ENCODE measurements around the gene TANGO2.

Gene TANGO2

DNA sequence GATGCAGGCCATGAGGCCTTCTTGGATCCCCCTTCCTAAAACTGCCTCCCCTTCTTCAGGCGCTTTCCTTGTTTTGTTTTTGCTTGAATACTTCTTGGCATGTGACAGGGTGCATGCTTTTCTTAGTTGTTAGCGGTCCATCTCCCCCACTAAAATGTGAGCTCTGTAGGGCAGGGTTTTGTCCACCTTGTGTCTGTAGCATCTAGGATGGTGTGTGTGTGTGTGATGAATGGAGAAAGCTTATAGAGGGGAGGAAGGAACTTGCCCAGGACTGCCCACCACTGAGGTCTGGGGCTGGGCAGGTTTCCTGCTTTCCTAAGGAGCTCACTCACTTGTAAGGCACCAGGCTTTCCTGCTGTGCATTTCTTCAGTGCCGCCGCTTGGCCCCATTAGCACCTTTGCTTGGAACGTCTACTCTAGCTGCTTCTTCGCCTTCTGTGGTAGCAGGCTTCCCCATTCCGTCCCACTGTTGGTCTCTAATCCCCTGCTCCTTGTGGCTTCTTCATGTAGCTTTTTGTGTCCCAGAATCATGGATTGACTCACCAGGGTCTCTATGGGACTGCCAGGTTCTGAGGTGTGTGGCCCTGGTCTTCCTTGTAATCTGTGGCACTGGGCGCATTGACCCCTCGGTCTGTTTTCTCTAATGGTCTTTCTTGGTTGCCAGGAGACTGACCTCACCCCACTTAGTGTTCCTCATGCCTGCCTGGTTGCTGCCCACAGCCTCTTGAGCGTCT lies 62.4 kb downstream of the TANGO2 start:
- TF ChIP-seq ZFX (IDR thresholded peaks at IDR 0.05) (no peak), CTCF (conservative IDR thresholded peaks at IDR 0.05) (no peak)
- H3K27ac ChIP-seq, result peak overlapping the region; percentile 92

DNA sequence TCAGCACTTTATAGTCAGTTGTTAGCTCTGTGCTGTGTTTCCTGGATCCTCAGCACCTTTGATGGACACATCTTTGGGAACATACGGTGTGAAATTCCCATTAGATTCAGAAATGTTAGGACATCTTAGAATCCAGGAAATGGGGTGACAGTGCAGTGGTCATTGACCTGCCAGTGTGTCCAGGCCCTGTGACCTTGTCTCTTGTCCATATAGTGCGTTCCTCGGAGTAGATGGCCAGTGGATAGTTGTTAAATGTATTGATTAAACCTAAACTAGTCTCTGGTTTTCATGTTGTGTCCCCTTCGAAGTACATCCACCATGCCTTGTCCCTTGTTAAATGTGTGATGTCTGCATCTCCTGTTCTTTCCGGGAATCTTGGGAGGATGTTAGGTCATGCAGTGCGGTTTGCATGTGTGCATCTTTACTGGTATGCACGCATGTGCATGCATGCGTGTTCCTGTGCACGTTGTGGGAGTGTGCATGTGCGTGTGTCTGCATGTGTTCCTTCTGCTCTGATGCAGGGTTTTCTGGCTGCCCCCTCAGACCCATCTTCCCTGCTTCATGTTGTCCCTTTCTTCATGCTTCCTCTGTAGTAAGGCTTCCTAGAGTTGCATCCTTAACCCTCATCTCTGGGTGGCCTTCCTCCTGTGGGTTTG lies 63.1 kb downstream of the TANGO2 start:
- TF ChIP-seq CTCF (conservative IDR thresholded peaks at IDR 0.05) (no peak), ZFX (IDR thresholded peaks at IDR 0.05) (no peak)
- H3K27ac ChIP-seq, result peak overlapping the region; percentile 28

- peak overlapping the region; percentile 28 for H3K27ac ChIP-seq
- TF ChIP-seq CTCF (conservative IDR thresholded peaks at IDR 0.05) (peak; percentile 77), ZFX (IDR thresholded peaks at IDR 0.05) (no peak)
Measured at GRCh38 chr22:20084547-20085413, 63.9 kb downstream of the TANGO2 start.

DNA sequence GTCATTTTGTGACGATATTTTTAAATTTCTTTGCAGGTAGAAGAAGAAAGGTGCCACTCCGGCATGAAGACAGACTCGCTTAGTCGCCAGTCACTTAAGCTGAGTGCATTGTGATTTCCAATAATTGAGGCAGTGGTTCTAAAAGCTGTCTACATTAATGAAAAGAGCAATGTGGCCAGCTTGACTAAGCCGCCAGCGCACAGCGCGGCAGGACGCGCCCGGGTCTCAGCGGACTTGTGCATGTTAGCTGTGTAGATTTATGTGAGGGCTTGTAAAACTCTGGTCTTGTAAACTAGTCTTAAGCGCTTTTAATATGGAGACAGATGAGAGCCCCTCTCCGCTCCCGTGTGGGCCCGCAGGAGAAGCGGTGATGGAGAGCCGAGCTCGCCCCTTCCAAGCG lies 64.7 kb downstream of the TANGO2 start:
- H3K27ac ChIP-seq, result no peak overlapping the region
- TF ChIP-seq CTCF (conservative IDR thresholded peaks at IDR 0.05), result no peak

DNA sequence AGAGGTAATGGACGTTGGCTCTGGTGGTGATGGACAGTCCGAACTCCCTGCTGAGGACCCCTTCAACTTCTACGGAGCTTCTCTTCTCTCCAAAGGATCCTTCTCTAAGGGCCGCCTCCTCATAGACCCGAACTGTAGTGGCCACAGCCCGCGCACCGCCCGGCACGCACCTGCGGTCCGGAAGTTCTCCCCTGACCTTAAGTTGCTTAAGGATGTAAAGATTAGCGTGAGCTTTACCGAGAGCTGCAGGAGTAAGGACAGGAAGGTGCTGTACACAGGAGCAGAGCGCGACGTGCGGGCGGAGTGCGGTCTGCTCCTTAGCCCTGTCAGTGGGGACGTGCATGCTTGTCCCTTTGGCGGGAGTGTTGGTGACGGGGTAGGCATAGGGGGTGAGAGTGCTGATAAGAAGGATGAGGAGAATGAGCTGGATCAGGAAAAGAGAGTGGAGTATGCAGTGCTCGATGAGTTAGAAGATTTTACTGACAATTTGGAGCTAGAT lies 65.2 kb downstream of the TANGO2 start:
- TF ChIP-seq CTCF (conservative IDR thresholded peaks at IDR 0.05), result no peak
- no peak for TF ChIP-seq ZFX (IDR thresholded peaks at IDR 0.05)
- no peak overlapping the region for H3K27ac ChIP-seq

GRCh38 chr22:20086763-20087162 lies 65.9 kb downstream of the TANGO2 start:
- TF ChIP-seq ZFX (IDR thresholded peaks at IDR 0.05), result no peak
- TF ChIP-seq CTCF (conservative IDR thresholded peaks at IDR 0.05), result no peak

More at GRCh38 chr22:20086763-20087162, 65.9 kb downstream of the TANGO2 start:
- H3K27ac ChIP-seq, result no peak overlapping the region

All from C4-2B (cell line).